ENCODE data around the gene RAPSN.

RAPSN gene

GRCh38 chr11:47406896-47407745 is 41.8 kb downstream of the RAPSN start:
- DNase-seq, result no peak

- DNase-seq, result no peak
Observed at GRCh38 chr11:47403571-47403970, 45.4 kb downstream of the RAPSN start.

GRCh38 chr11:47403135-47403534 is 45.8 kb downstream of the RAPSN start:
- DNase-seq, result no peak

- DNase-seq, result no peak
Observed at GRCh38 chr11:47400768-47401279, 48.1 kb downstream of the RAPSN start.

- DNase-seq, result no peak
Observed at GRCh38 chr11:47399860-47400767, 48.8 kb downstream of the RAPSN start.

- DNase-seq, result no peak
Observed at GRCh38 chr11:47398551-47398950, 50.4 kb downstream of the RAPSN start.

GRCh38 chr11:47398011-47398410 is 50.9 kb downstream of the RAPSN start:
- DNase-seq, result no peak

GRCh38 chr11:47396049-47396320 is 53.0 kb downstream of the RAPSN start:
- DNase-seq, result no peak

- DNase-seq, result no peak
Observed at GRCh38 chr11:47395223-47396048, 53.5 kb downstream of the RAPSN start.

- DNase-seq, result no peak
Observed at GRCh38 chr11:47394322-47395222, 54.4 kb downstream of the RAPSN start.

- DNase-seq, result no peak
Observed at GRCh38 chr11:47394050-47394321, 55.0 kb downstream of the RAPSN start.

GRCh38 chr11:47393163-47394049 is 55.5 kb downstream of the RAPSN start:
- DNase-seq, result no peak

- no peak for DNase-seq
Observed at GRCh38 chr11:47392546-47393162, 56.3 kb downstream of the RAPSN start.

- no peak for DNase-seq
Observed at GRCh38 chr11:47391711-47392432, 57.1 kb downstream of the RAPSN start.

GRCh38 chr11:47391077-47391583 is 57.8 kb downstream of the RAPSN start:
- DNase-seq, result no peak

- no peak for DNase-seq
Observed at GRCh38 chr11:47390422-47390760, 58.5 kb downstream of the RAPSN start.

GRCh38 chr11:47389577-47390421 is 59.1 kb downstream of the RAPSN start:
- no peak for DNase-seq

- DNase-seq, result no peak
Observed at GRCh38 chr11:47388697-47389576, 60.0 kb downstream of the RAPSN start.

All from NCI-H524 (cell line).